Mucosa of stomach (tissue), 1 donor: ENCODE results near the gene KIF17.

ENCODE experiments used
- H3K27me3 ChIP-seq: one replicate; pipeline ENCODE4 v1.7.0; 2013; ENCODE audit warnings: mild to moderate bottlenecking, low read length; ENCODE audit not compliant: control insufficient read depth, insufficient read depth
- H3K36me3 ChIP-seq: one replicate; pipeline ENCODE4 v1.7.0; 2013; ENCODE audit warnings: low read length; ENCODE audit not compliant: control insufficient read depth, insufficient read depth
- H3K4me1 ChIP-seq: one replicate; pipeline ENCODE4 v1.7.0; 2013; ENCODE audit warnings: mild to moderate bottlenecking, low read length; ENCODE audit not compliant: control insufficient read depth, insufficient read depth
- H3K4me3 ChIP-seq: one replicate; pipeline ENCODE4 v1.7.0; 2013; ENCODE audit warnings: low read length
- H3K9ac ChIP-seq: one replicate; pipeline ENCODE4 v1.7.0; 2013; ENCODE audit warnings: mild to moderate bottlenecking, low read length, moderate library complexity
- H3K9me3 ChIP-seq: one replicate; pipeline ENCODE4 v1.7.0; 2013; ENCODE audit warnings: mild to moderate bottlenecking, low read length, moderate library complexity; ENCODE audit not compliant: control insufficient read depth
- donor health status: Pancreatic carcinoma.

KIF17 gene

GRCh38 chr1:20693623-20694022 lies 24.2 kb downstream of the KIF17 start:
- H3K4me1 ChIP-seq = peaks cover 5% of the 10 kb centered on the region
- no peaks in the 10 kb centered on the region for H3K36me3 ChIP-seq
- H3K27me3 ChIP-seq = peaks cover 8% of the 10 kb centered on the region
- no peak overlapping the region for H3K9ac ChIP-seq
- H3K4me3 ChIP-seq = no peak overlapping the region
- H3K9me3 ChIP-seq = no peaks in the 10 kb centered on the region

- Histone ChIP-seq H3K9ac (no peak overlapping the region), H3K4me1 (peaks cover under 1% of the 10 kb centered on the region), H3K36me3 (no peaks in the 10 kb centered on the region), H3K4me3 (no peak overlapping the region), H3K27me3 (no peaks in the 10 kb centered on the region), H3K9me3 (no peaks in the 10 kb centered on the region)
These were observed 25.9 kb downstream of the KIF17 start for GRCh38 chr1:20691872-20692271.

- H3K4me1 ChIP-seq = no peaks in the 10 kb centered on the region
- no peaks in the 10 kb centered on the region for H3K36me3 ChIP-seq
- H3K27me3 ChIP-seq = no peaks in the 10 kb centered on the region
- H3K4me3 ChIP-seq = no peak overlapping the region
- H3K9me3 ChIP-seq = no peaks in the 10 kb centered on the region
- H3K9ac ChIP-seq = no peak overlapping the region
These were observed 28.2 kb downstream of the KIF17 start for GRCh38 chr1:20689645-20690056.

DNA sequence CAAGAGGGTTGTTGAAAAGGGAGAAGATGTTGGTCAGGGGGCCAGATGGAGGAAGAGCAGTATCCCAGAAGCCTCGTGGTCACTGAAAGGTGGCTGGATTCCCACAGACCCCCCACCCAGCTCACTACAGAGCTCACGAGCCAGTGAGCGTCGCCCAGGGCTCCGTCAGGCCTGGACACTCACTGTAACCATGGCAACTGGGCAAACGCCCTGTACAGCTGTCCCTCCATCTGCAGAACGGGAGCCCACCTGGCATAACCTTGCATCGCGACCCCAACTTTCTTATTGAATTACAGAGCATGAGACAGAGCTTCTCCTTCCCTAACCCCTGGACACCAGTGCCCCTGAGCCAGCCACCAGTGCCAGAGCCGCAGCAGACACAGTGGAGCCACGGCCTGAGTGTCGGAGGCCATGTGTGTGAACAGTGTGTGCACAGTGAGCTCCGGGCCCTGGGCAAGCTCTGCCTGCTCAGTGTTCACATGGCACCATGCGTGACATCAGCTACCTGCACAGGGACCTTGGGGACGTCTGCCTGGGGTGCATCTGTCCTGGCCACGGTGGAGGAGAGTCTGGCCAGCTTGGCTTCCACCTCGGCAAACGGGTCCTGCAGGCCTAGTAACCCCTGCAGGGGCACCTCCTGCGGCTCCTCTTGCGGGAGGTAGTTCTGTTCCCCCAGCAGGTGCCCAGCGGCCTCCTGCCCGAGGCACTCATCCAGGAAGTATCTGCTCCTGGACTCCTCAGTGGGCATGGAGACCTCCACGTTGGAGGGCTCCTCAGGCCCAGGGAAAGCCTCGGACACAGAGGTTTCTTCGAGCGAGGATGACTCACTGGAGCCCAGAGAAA lies 30.7 kb downstream of the KIF17 start:
- no peaks in the 10 kb centered on the region for H3K36me3 ChIP-seq
- H3K9ac ChIP-seq = no peak overlapping the region
- H3K9me3 ChIP-seq = no peaks in the 10 kb centered on the region
- no peak overlapping the region for H3K4me3 ChIP-seq
- no peaks in the 10 kb centered on the region for H3K27me3 ChIP-seq
- H3K4me1 ChIP-seq = no peaks in the 10 kb centered on the region

DNA sequence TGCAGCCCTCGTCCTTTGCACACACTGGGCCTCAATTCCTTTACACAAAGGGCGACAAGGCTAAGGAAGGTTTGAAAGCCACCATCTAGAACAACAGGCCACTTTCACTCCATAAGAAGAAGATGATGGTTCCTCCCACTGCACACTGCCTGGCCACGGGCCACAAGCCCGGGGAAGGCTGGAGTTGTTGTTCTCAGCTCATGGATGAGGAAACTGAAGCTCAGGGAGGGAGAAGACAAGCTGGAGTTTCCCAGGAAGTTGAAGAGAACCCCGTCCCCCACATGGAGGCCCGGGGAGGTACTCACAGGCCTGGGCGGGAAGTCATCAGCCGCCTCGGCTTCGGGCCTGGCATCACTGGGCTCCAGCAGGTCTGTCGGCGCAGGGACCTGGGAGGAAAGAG lies 32.1 kb downstream of the KIF17 start:
- no peak overlapping the region for H3K9ac ChIP-seq
- H3K27me3 ChIP-seq = no peaks in the 10 kb centered on the region
- no peaks in the 10 kb centered on the region for H3K9me3 ChIP-seq
- H3K36me3 ChIP-seq = no peaks in the 10 kb centered on the region
- H3K4me3 ChIP-seq = no peak overlapping the region
- H3K4me1 ChIP-seq = no peaks in the 10 kb centered on the region

GRCh38 chr1:20685099-20685662 lies 32.6 kb downstream of the KIF17 start:
- no peak overlapping the region for H3K9ac ChIP-seq
- H3K36me3 ChIP-seq = no peaks in the 10 kb centered on the region
- H3K4me1 ChIP-seq = no peaks in the 10 kb centered on the region
- no peaks in the 10 kb centered on the region for H3K9me3 ChIP-seq
- no peaks in the 10 kb centered on the region for H3K27me3 ChIP-seq
- no peak overlapping the region for H3K4me3 ChIP-seq

- no peak overlapping the region for H3K4me3 ChIP-seq
- H3K9ac ChIP-seq = no peak overlapping the region
- H3K36me3 ChIP-seq = no peaks in the 10 kb centered on the region
- no peaks in the 10 kb centered on the region for H3K27me3 ChIP-seq
- no peaks in the 10 kb centered on the region for H3K9me3 ChIP-seq
- H3K4me1 ChIP-seq = no peaks in the 10 kb centered on the region
These were observed 33.2 kb downstream of the KIF17 start for GRCh38 chr1:20684651-20685050.

- H3K27me3 ChIP-seq = no peaks in the 10 kb centered on the region
- no peaks in the 10 kb centered on the region for H3K9me3 ChIP-seq
- H3K4me1 ChIP-seq = no peaks in the 10 kb centered on the region
- H3K36me3 ChIP-seq = no peaks in the 10 kb centered on the region
- H3K9ac ChIP-seq = no peak overlapping the region
- H3K4me3 ChIP-seq = no peak overlapping the region
These were observed 33.7 kb downstream of the KIF17 start for GRCh38 chr1:20684050-20684620.

DNA sequence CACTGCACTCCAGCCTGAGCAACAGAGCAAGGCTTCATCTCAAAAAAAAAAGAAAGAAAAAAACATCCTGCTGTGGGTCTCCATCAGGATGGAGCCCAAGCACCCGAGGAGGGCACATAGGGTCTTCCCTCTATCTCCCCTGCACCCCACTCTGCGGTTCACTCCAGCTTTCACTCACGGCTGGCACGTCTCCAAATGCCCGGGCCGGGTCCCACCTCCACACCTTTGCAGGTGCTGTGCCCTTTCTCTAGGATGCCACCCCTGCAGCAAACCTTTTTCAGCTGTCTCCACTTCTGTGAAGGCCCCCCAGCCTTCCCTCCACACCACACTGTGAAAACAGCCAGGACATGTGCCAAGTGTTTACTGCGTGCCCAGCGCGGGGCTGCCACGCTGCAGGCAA lies 34.2 kb downstream of the KIF17 start:
- H3K9ac ChIP-seq = no peak overlapping the region
- no peaks in the 10 kb centered on the region for H3K4me1 ChIP-seq
- no peaks in the 10 kb centered on the region for H3K27me3 ChIP-seq
- H3K9me3 ChIP-seq = no peaks in the 10 kb centered on the region
- H3K36me3 ChIP-seq = no peaks in the 10 kb centered on the region
- H3K4me3 ChIP-seq = no peak overlapping the region

DNA sequence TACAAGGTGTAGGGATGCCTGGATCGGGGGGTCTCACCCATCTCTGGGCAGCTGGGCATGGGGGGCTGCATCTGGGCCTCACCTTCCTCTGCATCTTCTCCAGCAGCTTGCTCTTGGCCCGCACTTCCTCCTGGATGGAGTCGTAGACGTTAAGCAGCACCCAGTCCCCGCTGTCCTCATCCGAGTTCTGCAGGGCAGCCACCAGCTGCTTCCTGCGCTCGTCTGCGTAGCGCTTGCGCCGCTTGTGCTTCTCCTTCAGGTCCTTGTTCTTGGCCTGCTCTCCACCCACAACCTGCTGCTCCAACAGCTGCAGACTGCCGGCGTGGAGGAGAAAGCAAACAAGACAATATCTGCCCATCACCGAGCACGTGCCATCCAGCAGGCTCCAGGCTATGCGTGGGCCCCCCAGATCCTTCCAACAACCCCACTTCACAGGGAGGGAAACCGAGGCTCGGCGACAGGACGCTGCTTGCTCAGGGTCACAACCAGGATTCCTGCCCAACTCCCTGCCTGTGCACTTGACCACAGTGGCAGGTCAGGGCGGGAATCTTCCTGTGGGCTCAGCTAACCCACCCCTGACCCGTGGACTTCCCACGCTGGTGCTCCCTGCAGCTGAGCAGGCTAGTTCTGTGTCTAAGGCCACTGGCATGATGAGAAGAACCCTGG lies 35.1 kb downstream of the KIF17 start:
- Histone ChIP-seq H3K9ac (no peak overlapping the region), H3K4me1 (no peaks in the 10 kb centered on the region), H3K9me3 (no peaks in the 10 kb centered on the region), H3K36me3 (no peaks in the 10 kb centered on the region), H3K4me3 (no peak overlapping the region), H3K27me3 (no peaks in the 10 kb centered on the region)

GRCh38 chr1:20681999-20682398 lies 35.8 kb downstream of the KIF17 start:
- Histone ChIP-seq H3K27me3 (no peaks in the 10 kb centered on the region), H3K9me3 (no peaks in the 10 kb centered on the region), H3K36me3 (no peaks in the 10 kb centered on the region), H3K9ac (no peak overlapping the region), H3K4me1 (no peaks in the 10 kb centered on the region), H3K4me3 (no peak overlapping the region)

- Histone ChIP-seq H3K4me3 (no peak overlapping the region), H3K27me3 (no peaks in the 10 kb centered on the region), H3K9me3 (no peaks in the 10 kb centered on the region), H3K36me3 (no peaks in the 10 kb centered on the region), H3K4me1 (no peaks in the 10 kb centered on the region), H3K9ac (no peak overlapping the region)
These were observed 37.5 kb downstream of the KIF17 start for GRCh38 chr1:20680269-20680668.
